A549 (cell line): ENCODE measurements around the gene SELENOP. TPM values are rescaled to one million over a fixed set of nuclear protein-coding genes. Genes with fewer than 3 reads are reported as not detected.

Source experiments
- ATAC-seq, 2 experiments: fragments of 200-7000 bp in 1 of 2; fragments of >200 bp in 1 of 2; cut with Nextera tagmentation in 1 of 2; cut with Tn5 transposase in 1 of 2; 3 replicates each; pipeline versions ENCODE4 v1.8.0 to v1.9.1; 2018 to 2020; ENCODE audit warnings: mild to moderate bottlenecking in 1 of 2, moderate library complexity in 1 of 2
- CTCF ChIA-PET: fragments of 300-600 bp; sonication (Branson Sonifier 250); formaldehyde crosslinking; extraction: SDS; loops from one replicate; lab custom pipeline; 2021; ENCODE audit warnings: antibody characterized with exemption, inconsistent platforms; lab: Yijun Ruan, JAX
- POLR2A ChIA-PET: fragments of 350-600 bp; formaldehyde crosslinking; extraction: SDS; loops from one replicate; lab custom pipeline; 2021; ENCODE audit warnings: antibody characterized with exemption, inconsistent platforms; lab: Yijun Ruan, JAX
- DNase-seq, 2 experiments: peaks; one replicate each; pipeline versions ENCODE4 v3.0.0 to v3.0.0-alpha.2; 2011 to 2016; ENCODE audit warnings: low read depth in 1 of 2, low spot score in 1 of 2
- FAIRE-seq: peaks from 2 replicates; lab custom pipeline; 2011; peaks lifted over from hg19 to GRCh38; lab: Jason Lieb, UNC
- H3K27ac ChIP-seq, 2 experiments: fragments of >200 bp; sonication (Bioruptor Twin); formaldehyde crosslinking; 3 replicates each; pipeline ENCODE4 v1.5.1; 2016 to 2017
- H3K4me1 ChIP-seq: fragments of >200 bp; sonication (Bioruptor Twin); formaldehyde crosslinking; 3 replicates; pipeline ENCODE4 v1.6.1; 2016
- H3K4me2 ChIP-seq: fragments of >200 bp; sonication (Bioruptor Twin); formaldehyde crosslinking; 3 replicates; pipeline ENCODE4 v1.6.1; 2016
- H3K4me3 ChIP-seq: fragments of >200 bp; sonication (Bioruptor Twin); formaldehyde crosslinking; 3 replicates; pipeline ENCODE4 v1.5.1; 2016
- H3K9me3 ChIP-seq: fragments of >200 bp; sonication (Bioruptor Twin); formaldehyde crosslinking; 3 replicates; pipeline ENCODE4 v1.6.1; 2016
- CBX2 ChIP-seq: fragments of 200-600 bp; sonication (generic); IDR thresholded peaks from 2 replicates; pipeline ENCODE4 v1.6.1; 2016; ENCODE audit warnings: low read depth, mild to moderate bottlenecking, borderline replicate concordance
- CEBPB ChIP-seq, 2 experiments: fragments of >200 bp in 1 of 2; sonication (Bioruptor Twin) in 1 of 2; formaldehyde crosslinking in 1 of 2; IDR thresholded peaks; 2 replicates each; pipeline ENCODE4 v1.6.1; 2012 to 2016
- CHD2 ChIP-seq: fragments of 150-350 bp; IDR thresholded peaks from 2 replicates; pipeline ENCODE4 v1.6.1; 2014; ENCODE audit warnings: low read length; ENCODE audit not compliant: partially characterized antibody
- CHD4 ChIP-seq: fragments of 200-600 bp; sonication (generic); IDR thresholded peaks from 2 replicates; pipeline ENCODE4 v1.6.1; 2016; ENCODE audit warnings: antibody characterized with exemption, mild to moderate bottlenecking, borderline replicate concordance
- E2F6 ChIP-seq: IDR thresholded peaks from 2 replicates; pipeline ENCODE4 v1.6.1; 2012; ENCODE audit warnings: low read depth, borderline replicate concordance
- EHMT2 ChIP-seq: fragments of 200-600 bp; sonication (generic); IDR thresholded peaks from 2 replicates; pipeline ENCODE4 v1.6.1; 2016; ENCODE audit warnings: antibody characterized with exemption, low read depth, mild to moderate bottlenecking, moderate library complexity
- ESRRA ChIP-seq: fragments of 150-350 bp; IDR thresholded peaks from 2 replicates; pipeline ENCODE4 v1.6.1; 2014; ENCODE audit warnings: mild to moderate bottlenecking, low read length, borderline replicate concordance
- HDAC2 ChIP-seq: fragments of 200-600 bp; sonication (generic); IDR thresholded peaks from 2 replicates; pipeline ENCODE4 v1.6.1; 2016
- HES2 ChIP-seq: fragments of >200 bp; sonication (Bioruptor Twin); formaldehyde crosslinking; IDR thresholded peaks from 2 replicates; pipeline ENCODE4 v1.6.1; 2016
- HMGXB4 ChIP-seq: fragments of 250-450 bp; sonication (Bioruptor Pico); IDR thresholded peaks from 2 replicates; pipeline ENCODE4 v1.5.0; 2021; ENCODE audit warnings: mild to moderate bottlenecking, moderate library complexity, borderline replicate concordance
- HOXA7 ChIP-seq: fragments of 250-450 bp; sonication (Bioruptor Pico); IDR thresholded peaks from 2 replicates; pipeline ENCODE4 v1.5.0; 2020; ENCODE audit warnings: mild to moderate bottlenecking, moderate library complexity
- HOXB5 ChIP-seq: fragments of 250-450 bp; sonication (Bioruptor Pico); IDR thresholded peaks from 2 replicates; pipeline ENCODE4 v1.5.0; 2020; ENCODE audit warnings: mild to moderate bottlenecking, moderate library complexity
- MAZ ChIP-seq: fragments of 150-350 bp; IDR thresholded peaks from 2 replicates; pipeline ENCODE4 v1.6.1; 2014; ENCODE audit warnings: antibody characterized with exemption, low read depth, low read length, borderline replicate concordance
- NPAS2 ChIP-seq: fragments of 250-450 bp; sonication (Bioruptor Pico); IDR thresholded peaks from 2 replicates; pipeline ENCODE4 v1.8.0; 2022; ENCODE audit warnings: mild to moderate bottlenecking, moderate library complexity, borderline replicate concordance
- RARB ChIP-seq: fragments of 250-450 bp; sonication (Bioruptor Pico); IDR thresholded peaks from 2 replicates; pipeline ENCODE4 v1.8.0; 2021; ENCODE audit warnings: mild to moderate bottlenecking, moderate library complexity
- RCOR1 ChIP-seq: fragments of 150-350 bp; IDR thresholded peaks from 2 replicates; pipeline ENCODE4 v1.6.1; 2014; ENCODE audit warnings: antibody characterized with exemption, low read length, low read depth
- SREBF2 ChIP-seq: fragments of 450-650 bp; IDR thresholded peaks from 2 replicates; pipeline ENCODE4 v1.6.1; 2014; ENCODE audit warnings: mild to moderate bottlenecking, moderate library complexity
- ZSCAN20 ChIP-seq: fragments of 250-450 bp; sonication (Bioruptor Pico); IDR thresholded peaks from 2 replicates; pipeline ENCODE4 v1.8.0; 2022; ENCODE audit warnings: mild to moderate bottlenecking, moderate library complexity
- WGBS: methylation state at CpG from one replicate; pipeline ENCODE4 v1.1.6; 2017; ENCODE audit errors: missing lambda C conversion rate; 5-methylcytosine and 5-hydroxymethylcytosine counted together
- polyA plus RNA-seq, 4 experiments: library from polyadenylated mRNA; depleted of rRNA in 3 of 4; stranded (reverse); fragments of >200 nt; fragmentation: RNase III in 1 of 4; extraction: RNeasy Plus Mini Kit Qiagen cat#74134 plus additional on column Dnase treatment in 1 of 4; gene quantifications; 2 replicates in 3 of 4; 3 replicates in 1 of 4; pipeline ENCODE4 v1.2.3, GENCODE V29; 2011 to 2017

SELENOP gene
- polyA plus RNA-seq, 2 of the 4 experiments (the other 2 are of a cell fraction), result 0.17 to 0.96 TPM

GRCh38 chr5:42750507-42750906, 61.2 kb downstream of the SELENOP start:
- Histone ChIP-seq H3K4me3 (no peak overlapping the region), H3K4me1 (no peaks in the 10 kb centered on the region), H3K27ac (no peak overlapping the region), H3K9me3 (no peaks in the 10 kb centered on the region), H3K4me2 (no peak overlapping the region)
- DNase-seq, result no peak
- no peak for FAIRE-seq
- ChIA-PET CTCF (interaction anchor here (1.2 to 3.3 kb wide), 3 partner anchors 15 to 139 kb away, joined by 3 to 11 read pairs (median 4); no protein-coding TSS in a partner anchor), POLR2A (no interaction called here)
- ATAC-seq, result no peak
- WGBS, result 53% methylated on average over 5 of the region's 5 CpGs
- no peak for TF ChIP-seq E2F6
- no peak for TF ChIP-seq CHD4
- no peak for TF ChIP-seq HDAC2
- no peak for TF ChIP-seq CBX2
- TF ChIP-seq HES2, result no peak
- no peak for TF ChIP-seq HMGXB4 (CRISPR knock-in tag)
- TF ChIP-seq RARB (CRISPR knock-in tag), result no peak
- TF ChIP-seq NPAS2 (CRISPR knock-in tag), result no peak
- TF ChIP-seq CEBPB (IDR thresholded peaks at IDR 0.05), result no peak
- no peak for TF ChIP-seq HOXA7 (CRISPR knock-in tag)
- TF ChIP-seq CHD2, result no peak
- TF ChIP-seq ZSCAN20 (CRISPR knock-in tag), result no peak
- TF ChIP-seq RCOR1, result no peak
- no peak for TF ChIP-seq ESRRA
- no peak for TF ChIP-seq EHMT2
- TF ChIP-seq MAZ, result no peak
- no peak for TF ChIP-seq HOXB5
- TF ChIP-seq SREBF2, result no peak

Other genes starting within 250 kb of the SELENOP start
- not detected in 2 replicates for gene CCDC152, start 55.1 kb downstream of the SELENOP start, polyA plus RNA-seq (2011; rRNA removed)
- not detected in 3 replicates for gene CCDC152, start 55.1 kb downstream of the SELENOP start, polyA plus RNA-seq (2017; fragmentation: RNase III; extraction: RNeasy Plus Mini Kit Qiagen cat#74134 plus additional on column Dnase treatment)
- 1.7 and 1.8 TPM in 2 replicates for gene ANXA2R, start 228.4 kb upstream of the SELENOP start, polyA plus RNA-seq (2011; rRNA removed)
- 1.7 to 2.1 TPM (median 2.1 TPM) in 3 replicates for gene ANXA2R, start 228.4 kb upstream of the SELENOP start, polyA plus RNA-seq (2017; fragmentation: RNase III; extraction: RNeasy Plus Mini Kit Qiagen cat#74134 plus additional on column Dnase treatment)